ENCODE results near the gene ADARB2.

Gene ADARB2

DNA sequence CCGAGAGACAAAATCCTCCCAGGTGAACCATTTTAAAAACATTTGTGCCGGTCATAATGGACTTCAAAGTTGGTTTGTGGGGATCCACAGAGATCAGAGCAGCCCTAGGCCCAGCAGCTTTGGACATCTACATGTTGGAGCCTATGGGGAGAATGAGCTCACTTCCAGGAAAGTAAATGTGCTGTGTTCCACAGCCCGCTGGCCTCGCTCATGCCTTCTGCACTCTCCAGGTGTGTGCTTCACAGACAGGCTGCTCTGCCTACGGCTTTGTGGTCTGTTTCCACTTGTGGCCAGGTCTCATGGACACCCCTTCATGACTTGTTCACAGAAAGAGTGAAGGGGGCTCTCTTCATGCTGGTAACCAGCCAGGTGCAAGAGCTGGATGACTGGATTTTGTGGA lies 141.6 kb downstream of the ADARB2 start:
- DNase-seq (ENCODE audit: low read depth in 2 of 2) = no peak

DNA sequence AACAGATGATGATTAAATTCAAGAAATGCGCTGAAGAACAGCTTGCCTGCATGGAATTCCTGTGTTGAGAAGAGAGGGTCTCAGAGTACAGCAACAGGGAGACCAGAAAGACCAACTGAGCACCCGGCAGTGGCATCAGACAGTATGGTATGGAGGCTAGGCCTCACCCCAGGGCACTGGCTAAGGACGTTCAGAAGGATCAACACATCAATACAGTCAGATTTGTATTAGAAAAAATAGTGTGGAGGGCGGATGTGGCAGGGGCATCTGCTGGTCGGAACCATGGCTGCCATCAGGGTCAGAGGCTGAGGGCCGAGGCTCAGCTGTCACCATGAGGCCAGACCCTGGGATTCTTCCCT lies 142.1 kb downstream of the ADARB2 start:
- DNase-seq (ENCODE audit: low read depth in 2 of 2) = no peak

DNA sequence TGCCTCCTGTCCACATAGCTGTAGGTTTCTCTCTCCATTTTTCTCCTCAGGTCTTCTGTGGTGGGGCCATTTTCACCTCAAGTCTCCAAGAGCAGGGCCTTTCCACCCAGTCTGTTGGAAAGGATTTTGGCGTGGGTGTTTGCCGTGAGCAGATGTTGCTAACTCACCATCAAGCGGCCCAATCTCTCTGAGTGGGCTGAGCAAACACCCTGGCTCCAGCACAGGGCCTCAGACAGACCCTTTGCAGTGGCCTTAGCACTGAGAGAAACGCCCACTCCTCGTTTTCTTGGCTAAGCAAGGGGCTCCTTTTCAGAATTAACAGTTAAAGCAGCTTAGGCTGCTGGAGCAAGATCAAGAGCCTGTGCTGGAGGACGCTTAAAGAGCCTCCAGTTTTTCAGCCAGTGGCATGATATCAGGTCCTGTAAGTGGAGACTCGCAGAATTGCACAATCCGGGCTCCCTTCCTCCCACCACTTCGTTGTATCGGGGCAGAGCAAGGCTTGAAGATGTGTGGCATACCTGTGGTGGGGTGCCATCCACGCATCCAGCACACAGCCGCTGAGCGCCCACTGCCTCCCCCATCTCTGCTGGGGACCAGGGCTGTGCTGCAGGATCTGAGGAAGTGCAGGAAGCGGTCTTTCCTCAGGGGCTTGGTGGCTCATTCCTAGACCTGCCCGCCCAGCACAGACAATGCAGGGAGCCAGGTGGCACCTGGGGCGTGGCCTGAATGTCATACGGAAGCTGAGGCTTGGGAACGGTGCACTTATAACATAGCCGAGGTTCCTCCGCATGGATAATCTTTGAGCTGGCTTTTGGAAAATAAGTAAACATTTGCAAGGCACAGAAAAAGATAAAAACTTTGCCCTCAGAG lies 142.7 kb downstream of the ADARB2 start:
- no peak for DNase-seq (ENCODE audit: low read depth in 2 of 2)

DNA sequence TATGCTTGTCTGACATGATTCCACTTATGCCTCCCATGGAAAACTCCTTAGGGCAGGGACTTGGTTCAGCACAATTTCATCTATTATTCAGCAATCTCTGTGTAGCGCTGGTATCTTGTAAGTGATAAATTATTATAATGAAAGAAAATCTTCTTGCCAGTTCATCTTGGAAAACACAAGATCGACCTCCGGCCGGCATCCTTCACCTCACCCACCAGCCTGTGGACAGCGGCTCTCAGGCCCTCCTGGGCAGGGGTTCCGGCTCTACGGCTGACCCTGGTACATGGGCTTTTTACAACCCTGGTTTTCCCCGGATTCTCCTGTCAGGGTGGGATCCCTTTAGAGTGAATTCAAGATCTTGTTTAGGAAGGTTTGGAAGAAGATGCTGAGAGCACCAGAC lies 145.6 kb downstream of the ADARB2 start:
- DNase-seq (ENCODE audit: low read depth in 2 of 2) = no peak

DNA sequence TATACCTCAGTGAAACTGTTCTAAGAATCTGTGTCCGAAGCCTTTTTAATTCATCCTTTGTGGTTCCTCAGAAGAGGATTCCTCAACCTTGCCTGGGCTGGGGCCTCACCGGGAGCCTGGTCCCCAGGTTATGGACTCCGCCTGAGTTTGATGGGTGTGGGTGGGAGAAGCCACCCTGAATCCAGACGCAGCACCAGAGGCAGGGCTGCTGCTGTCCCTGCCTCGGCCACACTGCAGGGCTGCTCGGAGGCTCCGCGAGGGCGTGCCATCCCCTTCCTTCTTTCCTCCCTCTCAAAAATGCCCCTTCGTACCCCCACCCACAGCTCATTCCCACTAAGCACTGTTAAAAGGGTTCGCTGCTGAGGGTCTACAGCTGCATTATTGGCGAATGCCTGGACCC lies 146.3 kb downstream of the ADARB2 start:
- no peak for DNase-seq (ENCODE audit: low read depth in 2 of 2)

DNA sequence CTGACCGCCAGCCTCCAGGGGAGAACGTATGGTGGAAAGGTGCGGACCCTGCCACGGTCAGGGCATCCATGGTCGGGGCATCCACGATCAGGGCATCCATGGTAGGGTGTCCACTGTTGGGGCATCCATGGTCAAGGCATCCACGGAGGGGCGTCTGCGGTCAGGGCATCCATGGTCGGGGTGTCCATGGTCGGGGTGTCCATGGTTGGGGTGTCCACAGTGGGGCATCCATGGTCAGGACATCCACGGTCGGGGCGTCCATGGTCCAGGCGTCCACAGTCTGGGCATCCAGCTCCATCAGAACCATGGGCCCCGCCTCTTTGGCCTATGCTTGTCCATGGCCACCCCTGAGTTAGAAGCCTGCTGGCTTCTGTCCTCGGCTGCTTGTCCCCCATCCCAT lies 148.1 kb downstream of the ADARB2 start:
- no peak for DNase-seq (ENCODE audit: low read depth in 2 of 2)

DNA sequence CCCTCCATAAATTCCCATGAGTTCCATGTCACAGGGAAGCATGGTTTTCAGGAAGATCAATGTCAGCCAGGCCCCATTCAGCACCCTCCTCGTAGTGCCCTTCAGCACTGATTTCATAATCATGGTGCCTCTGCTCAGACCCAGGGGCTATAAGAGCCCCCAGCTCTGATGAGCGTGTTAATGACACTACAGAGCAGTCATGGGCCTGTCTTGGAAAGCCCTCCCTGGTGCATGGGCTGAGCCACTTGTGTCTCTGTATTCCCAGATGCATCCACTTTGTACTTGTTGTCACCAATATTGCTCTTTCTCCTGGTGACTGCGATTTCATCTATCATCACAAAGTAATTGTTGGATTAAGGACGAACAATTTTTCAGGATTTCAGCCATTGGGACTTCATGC lies 154.6 kb downstream of the ADARB2 start:
- no peak for DNase-seq (ENCODE audit: low read depth in 2 of 2)

DNA sequence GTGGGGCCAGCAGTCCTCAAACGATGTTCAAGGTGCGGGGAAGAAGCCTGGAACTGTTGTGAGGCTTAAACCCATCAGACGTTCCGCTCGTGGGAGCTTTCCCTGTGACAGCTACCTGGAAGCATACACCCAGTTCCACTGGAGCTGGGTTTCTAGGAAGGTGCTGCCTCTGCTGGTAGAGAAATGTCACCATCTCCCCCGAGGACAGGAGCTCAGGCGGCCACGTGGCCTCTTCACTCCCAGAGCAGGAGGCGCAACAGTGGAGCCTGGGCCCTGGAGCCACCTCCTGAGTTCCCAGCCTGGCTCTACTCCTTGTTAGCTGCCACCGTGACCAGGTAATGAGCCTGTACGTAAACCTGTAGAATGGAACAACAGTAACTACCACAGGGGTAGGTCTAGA lies 156.1 kb downstream of the ADARB2 start:
- DNase-seq (ENCODE audit: low read depth in 2 of 2) = no peak

DNA sequence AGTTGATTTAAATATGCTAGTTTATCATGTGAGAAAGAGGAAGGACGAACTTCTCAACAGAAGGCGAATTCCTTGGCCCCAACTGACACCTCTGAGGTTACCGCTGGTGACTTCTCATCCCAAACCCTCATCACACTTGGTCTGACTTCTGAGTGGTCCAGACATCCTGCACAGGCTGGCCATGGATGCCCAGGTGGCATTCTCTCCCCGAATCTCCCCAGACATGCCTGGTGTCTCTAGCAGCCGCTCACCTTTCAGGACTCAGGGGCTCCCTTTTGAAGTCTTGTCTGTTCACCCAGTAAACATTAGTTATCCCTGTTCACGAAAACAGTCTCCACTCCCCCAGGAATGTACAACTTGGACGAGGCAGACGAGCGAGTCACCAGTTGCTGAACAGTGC lies 157.7 kb downstream of the ADARB2 start:
- DNase-seq (ENCODE audit: low read depth in 2 of 2) = no peak

DNA sequence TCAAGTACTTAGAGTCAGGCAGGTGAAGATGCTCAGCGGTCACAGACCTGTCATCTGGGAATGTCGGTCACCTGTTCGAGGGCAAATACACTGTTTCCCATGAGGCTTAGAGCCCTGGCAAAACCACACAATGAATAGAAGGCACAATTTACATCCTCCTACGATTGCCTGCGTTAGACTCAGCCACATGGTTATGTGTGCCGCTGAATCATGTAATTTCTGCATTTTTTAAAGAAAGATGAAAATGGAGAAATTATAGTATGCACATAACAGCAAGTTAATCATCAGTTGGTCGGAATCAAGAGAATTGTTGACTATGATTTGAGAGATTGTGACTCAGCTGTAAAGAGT lies 158.2 kb downstream of the ADARB2 start:
- no peak for DNase-seq (ENCODE audit: low read depth in 2 of 2)

DNA sequence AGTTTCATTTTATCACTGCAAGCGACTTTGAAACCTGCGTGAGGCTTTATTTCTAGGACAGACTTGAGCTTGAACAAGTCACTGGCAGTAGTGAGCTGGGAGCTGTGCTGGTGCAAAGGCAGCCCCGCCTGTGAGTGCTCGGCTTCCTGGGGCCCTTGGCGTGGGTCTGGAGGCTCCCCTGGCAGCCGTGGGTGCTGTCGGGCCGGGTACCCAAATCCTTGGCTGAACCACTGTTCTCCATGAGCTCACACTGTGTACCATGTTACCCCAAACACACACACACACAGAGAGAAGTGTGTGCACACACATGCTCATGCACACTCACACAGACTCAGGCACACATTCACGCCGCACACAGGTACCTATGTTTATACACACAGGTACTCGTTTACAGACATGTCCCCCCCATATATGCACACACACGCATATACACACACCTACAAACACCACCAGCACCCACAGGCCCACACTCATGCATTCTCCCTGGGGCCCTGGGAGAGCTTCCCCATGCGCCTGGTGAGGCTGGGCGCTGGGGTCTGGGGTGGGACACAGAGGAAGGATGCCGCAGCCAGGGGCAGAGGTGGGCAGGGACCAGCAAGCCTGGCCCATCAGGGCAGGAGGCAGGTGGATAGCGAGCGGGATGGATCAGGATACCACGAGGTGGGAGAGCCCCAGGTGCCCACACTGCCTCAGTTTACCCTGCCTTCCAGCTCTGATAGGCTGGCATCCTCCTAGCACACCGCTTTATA lies 158.8 kb downstream of the ADARB2 start:
- DNase-seq (ENCODE audit: low read depth in 2 of 2) = no peak

DNA sequence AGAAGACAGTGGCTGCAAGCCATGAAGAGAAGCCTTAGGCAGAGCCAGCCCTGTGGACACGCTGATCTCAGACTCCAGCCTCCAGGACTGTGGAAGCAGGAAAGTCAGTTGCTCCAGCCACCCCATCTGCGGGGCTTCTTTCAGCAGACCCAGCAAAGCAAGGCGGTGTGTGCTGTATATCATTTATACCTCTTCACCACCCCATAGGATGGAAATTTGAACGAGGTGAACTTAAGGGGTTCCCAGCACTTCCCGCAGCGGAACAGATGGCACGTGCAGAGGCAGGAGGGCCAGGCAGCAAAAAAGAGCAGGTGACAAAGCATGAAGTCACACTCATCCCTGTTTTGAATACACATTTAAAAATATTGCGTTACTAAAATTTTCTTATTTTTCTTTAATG lies 159.4 kb downstream of the ADARB2 start:
- DNase-seq (ENCODE audit: low read depth in 2 of 2) = no peak

DNA sequence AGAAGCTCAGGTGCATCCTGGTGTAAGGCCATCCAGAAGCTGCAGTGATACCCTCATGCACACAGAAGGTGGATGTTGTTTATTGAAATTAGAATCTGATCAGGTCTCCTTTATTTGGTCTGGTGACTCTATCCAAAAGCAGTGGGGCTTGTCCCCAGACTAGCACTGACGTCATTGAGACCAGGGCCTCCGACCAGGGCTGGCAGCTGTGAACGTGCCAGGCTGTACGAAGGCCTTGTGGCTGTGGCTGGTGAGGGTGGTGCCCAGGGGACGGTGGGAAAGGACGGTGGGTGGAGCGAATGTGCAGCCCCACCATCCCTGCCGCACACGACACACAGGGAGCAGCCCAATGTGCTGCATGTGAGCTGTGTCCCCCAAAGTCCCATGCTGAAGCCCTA lies 160.0 kb downstream of the ADARB2 start:
- DNase-seq (ENCODE audit: low read depth in 2 of 2) = no peak

DNA sequence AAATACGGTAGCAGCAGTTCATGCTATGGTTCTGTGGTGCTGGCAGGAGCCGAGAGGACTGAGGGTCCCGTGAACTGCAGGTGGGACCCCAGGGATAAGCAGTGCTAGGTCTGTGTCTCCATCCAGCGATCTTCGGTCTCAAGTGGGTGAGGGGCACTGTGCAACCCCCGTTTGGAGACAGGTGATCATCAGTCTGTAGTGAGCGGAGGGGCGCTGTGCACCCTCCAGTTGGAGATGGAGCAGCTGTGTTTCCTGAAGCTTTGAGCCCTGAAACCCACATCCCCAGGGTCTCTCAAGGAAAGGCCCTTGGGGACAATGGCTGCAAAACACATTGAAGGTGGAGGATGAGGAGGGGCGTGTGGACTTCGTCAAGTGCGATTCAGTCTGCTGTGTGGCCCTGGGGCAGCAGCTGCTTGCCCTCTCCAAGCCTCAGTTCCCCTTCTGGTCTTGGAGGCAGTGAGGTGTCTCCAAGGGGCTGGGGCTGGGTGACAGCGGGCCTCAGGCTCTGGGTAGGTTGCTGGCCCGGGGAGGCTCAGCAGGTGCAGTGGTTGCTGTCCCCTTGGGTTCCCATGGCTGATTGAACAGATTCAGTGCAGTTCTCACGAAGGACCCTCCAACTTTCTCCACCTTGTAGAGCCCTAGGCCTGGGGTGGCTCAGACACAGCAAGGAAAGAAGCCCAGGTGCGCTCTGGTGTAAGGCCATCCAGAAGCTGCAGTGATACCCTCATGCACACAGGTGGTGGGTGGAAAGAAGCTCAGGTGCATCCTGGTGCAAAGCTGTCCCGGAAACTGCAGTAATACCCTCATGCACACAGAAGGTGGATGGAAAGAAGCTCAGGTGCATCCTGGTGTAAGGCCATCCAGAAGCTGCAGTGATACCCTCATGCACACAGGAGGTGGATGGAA lies 160.6 kb downstream of the ADARB2 start:
- DNase-seq (ENCODE audit: low read depth in 2 of 2) = no peak

DNA sequence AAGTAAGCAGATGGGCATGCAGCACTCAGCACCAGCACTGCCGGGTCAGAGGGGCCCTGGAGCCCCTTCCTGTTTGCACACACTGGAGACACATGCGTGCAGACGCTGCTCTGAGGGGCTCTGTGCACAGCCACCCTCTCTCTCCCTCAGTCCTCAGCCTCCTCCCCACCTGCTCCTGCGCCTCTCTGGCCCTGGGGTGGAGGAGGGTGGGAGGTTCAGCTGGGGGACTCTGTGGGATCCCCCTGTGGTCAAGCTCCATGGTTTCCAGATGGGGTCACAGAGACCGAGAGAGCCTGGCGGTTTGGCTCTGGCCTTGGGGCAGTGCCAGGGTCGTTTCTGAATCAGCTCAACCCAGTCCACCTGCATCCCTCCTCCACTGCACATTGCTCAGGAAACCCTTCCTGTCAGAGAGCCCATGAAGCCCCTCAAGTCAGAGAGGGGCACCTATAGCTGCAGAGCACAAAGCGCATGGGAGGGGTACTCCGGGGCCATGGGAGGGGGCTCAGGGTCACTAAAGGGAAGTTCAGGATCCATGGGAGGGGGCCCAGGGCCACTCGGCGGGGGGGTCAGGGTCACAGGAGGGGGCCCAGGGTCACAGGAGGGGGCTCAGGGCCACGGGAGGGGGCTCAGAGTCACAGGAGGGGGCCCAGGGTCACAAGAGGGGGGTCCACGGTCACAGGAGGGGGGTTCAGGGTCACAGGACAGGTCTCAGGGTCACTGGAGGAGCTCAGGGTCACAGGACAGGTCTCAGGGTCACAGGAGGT lies 161.7 kb downstream of the ADARB2 start:
- DNase-seq (ENCODE audit: low read depth in 2 of 2) = no peak

DNA sequence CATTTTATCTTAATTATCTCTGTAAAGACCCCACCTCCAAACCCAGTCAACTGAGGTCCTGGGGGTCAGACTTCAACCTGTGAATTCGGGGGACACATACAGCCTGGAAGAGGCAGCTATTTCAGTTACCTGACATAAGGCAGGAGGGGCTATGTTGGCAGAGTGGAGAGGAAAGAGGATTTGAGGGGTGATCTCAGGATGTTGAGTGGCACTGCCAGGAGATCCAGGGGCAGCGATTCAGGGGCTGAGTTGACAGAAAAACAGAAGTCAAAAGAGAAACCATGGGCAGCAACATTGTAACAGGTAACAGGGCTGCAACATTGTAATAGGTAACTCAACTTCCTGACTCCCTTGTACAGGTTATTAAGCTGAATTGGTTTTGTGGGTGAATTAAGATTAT lies 162.6 kb downstream of the ADARB2 start:
- DNase-seq (ENCODE audit: low read depth in 2 of 2) = no peak

DNA sequence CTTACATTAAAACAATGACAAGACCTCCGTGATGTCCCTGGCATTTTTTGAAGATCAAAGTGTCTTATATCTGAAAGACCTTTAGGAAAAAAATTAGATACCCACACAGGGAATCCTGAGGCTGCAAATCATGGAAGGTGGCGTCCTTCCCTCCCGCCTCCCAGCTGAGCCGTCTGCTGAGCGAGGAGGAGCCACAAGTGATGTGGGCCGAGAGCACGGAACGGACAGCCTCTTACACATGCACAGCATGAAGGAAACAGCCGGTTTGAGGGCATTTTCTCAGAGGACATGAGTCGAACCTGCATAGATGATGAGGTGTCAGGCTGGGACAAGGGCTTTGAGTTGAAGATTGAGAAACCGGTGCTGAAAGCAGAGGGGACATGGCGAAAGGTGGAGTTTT lies 163.3 kb downstream of the ADARB2 start:
- no peak for DNase-seq (ENCODE audit: low read depth in 2 of 2)

DNA sequence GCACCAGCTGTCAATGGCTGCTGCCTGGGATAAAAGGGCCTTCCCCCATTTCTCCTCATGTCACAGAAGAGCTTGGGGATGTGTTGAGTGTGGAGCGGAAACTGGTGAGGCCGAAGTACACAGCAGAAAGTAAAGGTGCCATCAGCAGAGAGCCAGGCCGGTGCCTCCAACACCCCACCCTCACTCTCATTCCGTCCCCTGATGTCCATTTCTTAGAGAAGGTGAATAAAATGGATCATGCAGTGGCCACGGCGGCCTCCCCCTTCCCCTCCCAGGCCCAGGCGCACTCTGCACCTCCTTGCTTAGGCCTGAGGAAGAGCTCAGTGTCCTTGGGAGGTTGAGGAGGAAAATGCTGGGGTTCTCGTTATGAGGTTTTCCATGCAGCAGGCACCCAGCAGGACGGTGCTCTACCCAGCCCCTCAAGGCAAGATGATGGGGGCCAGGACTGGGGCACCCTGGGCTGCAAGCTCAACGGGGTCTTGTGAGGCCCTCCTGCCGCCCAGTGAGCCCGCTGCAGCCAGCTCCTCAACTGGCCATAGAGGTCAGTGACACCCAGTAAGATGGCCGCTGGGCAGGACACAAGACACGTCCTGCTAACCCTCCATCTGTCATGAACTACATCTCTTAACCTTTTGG lies 163.9 kb downstream of the ADARB2 start:
- DNase-seq (ENCODE audit: low read depth in 2 of 2) = no peak

DNA sequence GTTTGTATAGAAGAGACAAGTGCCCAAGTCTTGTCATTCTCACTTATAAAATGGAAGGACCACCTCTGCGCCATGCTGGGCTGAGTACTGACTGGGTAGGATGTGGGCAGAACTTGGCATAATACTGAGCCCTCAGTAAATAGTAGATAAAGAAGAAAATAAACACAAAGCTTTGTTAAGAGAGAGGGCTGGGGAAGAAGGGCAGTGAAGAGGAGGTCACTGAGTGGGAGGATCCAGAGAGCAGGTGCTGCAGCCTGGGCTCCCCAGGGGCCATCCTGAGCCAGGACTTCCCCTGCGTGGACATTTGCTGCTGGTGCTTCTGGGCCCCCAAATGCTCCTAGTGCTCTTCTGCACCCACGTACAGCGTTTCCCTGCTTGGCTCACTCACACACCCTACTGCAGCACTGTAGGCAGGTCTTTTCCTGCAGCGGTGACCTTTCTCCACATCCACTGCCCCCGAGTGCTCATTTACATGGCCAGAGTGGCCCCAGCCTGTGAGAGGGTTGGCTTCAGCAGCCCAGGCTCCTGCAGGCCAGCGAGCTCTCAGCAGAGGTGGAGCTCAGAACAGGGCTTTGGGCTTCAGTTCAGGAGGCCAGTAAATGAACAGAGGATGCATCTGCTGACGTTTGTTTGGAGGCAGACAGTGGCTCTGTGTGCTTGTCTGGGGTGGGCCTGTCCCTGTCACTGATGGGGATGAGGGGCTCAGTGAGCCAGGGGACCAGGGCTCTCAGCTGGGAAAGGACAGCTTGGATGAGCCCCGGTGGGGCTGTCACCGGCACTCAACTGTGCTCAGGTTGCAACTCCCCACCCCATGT lies 164.6 kb downstream of the ADARB2 start:
- DNase-seq (ENCODE audit: low read depth in 2 of 2) = no peak

DNA sequence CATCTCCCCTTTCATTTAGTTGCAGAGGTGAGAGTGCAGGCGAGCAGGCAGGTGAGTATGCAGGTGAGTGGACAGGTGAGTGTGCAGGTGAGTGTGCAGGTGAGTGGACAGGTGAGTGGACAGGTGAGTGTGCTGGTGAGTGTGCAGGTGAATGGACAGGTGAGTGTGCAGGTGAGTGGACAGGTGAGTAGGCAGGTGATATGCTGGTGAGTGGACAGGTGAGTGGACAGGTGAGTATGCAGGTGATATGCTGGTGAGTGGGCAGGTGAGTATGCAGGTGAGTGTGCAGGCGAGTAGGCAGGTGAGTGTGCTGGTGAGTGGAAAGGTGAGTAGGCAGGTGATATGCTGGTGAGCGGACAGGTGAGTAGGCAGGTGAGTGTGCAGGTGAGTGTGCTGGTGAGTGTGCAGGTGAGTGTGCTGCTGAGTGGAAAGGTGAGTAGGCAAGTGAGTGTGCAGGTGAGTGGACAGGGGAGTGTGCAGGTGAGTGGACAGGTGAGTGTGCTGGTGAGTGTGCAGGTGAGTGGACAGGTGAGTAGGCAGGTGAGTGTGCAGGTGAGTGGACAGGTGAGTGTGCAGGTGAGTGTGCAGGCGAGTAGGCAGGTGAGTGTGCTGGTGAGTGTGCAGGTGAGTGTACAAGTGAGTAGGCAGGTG lies 165.6 kb downstream of the ADARB2 start:
- no peak for DNase-seq (ENCODE audit: low read depth in 2 of 2)
